Esophagus muscularis mucosa (tissue), 4 donors: ENCODE data around the gene GTF2IRD1. TPM values are rescaled to one million over a fixed set of nuclear protein-coding genes. Genes with fewer than 3 reads are reported as not detected.
"Not testable (repeated sequence)": the region's sequence is repeated elsewhere in the genome, so short reads cannot be mapped to it uniquely, and the experiment has no call there.

Experiments
- DNase-seq: peaks from one replicate; pipeline ENCODE4 v3.0.0-alpha.2; 2017; ENCODE audit errors: extremely low spot score
- H3K27ac ChIP-seq, 4 donors: fragments of 200-600 bp; sonication (generic); replicated peaks in 1 of 4; 1 replicate in 3 of 4; 2 replicates in 1 of 4; pipeline ENCODE4 v1.5.1; 2016 to 2019; ENCODE audit warnings: mild to moderate bottlenecking in 1 of 4
- H3K27me3 ChIP-seq, 4 donors: fragments of 200-600 bp; sonication (generic); one replicate each; pipeline versions ENCODE4 v1.5.1 to v1.6.0; 2016 to 2019
- H3K36me3 ChIP-seq, 4 donors: fragments of 200-600 bp; sonication (generic); one replicate each; pipeline ENCODE4 v1.5.1; 2016 to 2019
- H3K4me1 ChIP-seq, 4 donors: fragments of 200-600 bp; sonication (generic); one replicate each; pipeline ENCODE4 v1.5.1; 2016 to 2019
- H3K4me3 ChIP-seq, 4 donors: fragments of 200-600 bp; sonication (generic); 1 replicate in 2 of 4; 2 replicates in 2 of 4; pipeline ENCODE4 v1.5.1; 2016 to 2019; ENCODE audit warnings: mild to moderate bottlenecking in 4 of 4, moderate library complexity in 1 of 4
- H3K9me3 ChIP-seq, 4 donors: fragments of 200-600 bp; sonication (generic); 1 replicate in 3 of 4; 2 replicates in 1 of 4; pipeline ENCODE4 v1.5.1; 2016 to 2019
- CTCF ChIP-seq, 3 experiments: fragments of 200-600 bp in 2 of 3; fragments of 450-650 bp in 1 of 3; sonication (generic) in 2 of 3; IDR thresholded peaks; one replicate each; pipeline ENCODE4 v1.5.1; 2017 to 2019; ENCODE audit warnings: antibody characterized with exemption in 3 of 3, mild to moderate bottlenecking in 2 of 3, moderate library complexity in 1 of 3
- EP300 ChIP-seq: sonication (generic); formaldehyde crosslinking; IDR thresholded peaks from one replicate; pipeline ENCODE4 v1.6.1; 2017; ENCODE audit warnings: antibody characterized with exemption
- POLR2A ChIP-seq: fragments of 450-650 bp; IDR thresholded peaks from one replicate; pipeline ENCODE4 v1.6.1; 2017; ENCODE audit warnings: antibody characterized with exemption, moderate library complexity, mild to moderate bottlenecking, low read depth
- POLR2AphosphoS5 ChIP-seq, 2 donors: sonication (generic); formaldehyde crosslinking; IDR thresholded peaks; one replicate each; pipeline ENCODE4 v1.6.1; 2017; ENCODE audit warnings: antibody characterized with exemption in 2 of 2
- WGBS: methylation state at CpG from one replicate; pipeline ENCODE4 v1.1.5; 2018; 5-methylcytosine and 5-hydroxymethylcytosine counted together
- intact Hi-C: fragments of 100-400 bp; cut with DNase I; formaldehyde crosslinking; loops from one replicate; pipeline ENCODE4 v1.15.1; 2023
- total RNA-seq, 4 donors: library from RNA; depleted of rRNA; stranded (reverse); fragments of >200 nt; gene quantifications; one replicate each; pipeline versions ENCODE4 v1.1.0 to v1.2.1, GENCODE V29; 2016

Gene GTF2IRD1
- total RNA-seq, 4 donors from 2014 or later: 20.8 to 24.0 (median 22.0) TPM

GRCh38 chr7:74405899-74406512 lies 47.7 kb upstream of the GTF2IRD1 start:
- Histone ChIP-seq H3K4me1 (no peaks in the 10 kb centered on the region), H3K9me3 (no peaks in the 10 kb centered on the region)
- intact Hi-C loops: no loop called here

DNA sequence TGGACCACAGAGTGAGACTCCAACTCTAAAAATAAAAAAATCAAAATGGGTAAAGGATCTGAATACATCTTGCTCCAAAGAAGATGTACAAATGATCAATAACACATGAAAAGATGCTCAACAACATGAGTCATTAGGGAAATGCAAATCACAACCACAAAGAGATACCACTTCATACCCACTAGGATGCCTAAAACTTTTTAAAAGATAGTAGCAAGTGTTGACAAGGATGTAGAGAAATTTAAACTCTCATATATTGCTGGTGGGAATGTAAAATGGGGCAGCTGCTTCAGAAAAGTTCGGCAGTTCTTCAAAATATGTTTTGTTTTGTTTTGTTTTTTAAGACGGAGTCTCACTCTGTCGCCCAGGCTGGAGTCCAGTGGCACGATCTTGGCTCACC lies 45.7 kb upstream of the GTF2IRD1 start:
- DNase-seq: no peak
- peaks cover 13 to 22% (median 18%) of the 10 kb centered on the region in 4 donors for H3K36me3 ChIP-seq
- TF ChIP-seq POLR2AphosphoS5 (IDR thresholded peaks at IDR 0.05): no peak
- no peak for TF ChIP-seq EP300
- no peak for TF ChIP-seq POLR2A
- no peak overlapping the region for H3K27ac ChIP-seq
- H3K4me3 ChIP-seq: no peak overlapping the region
- intact Hi-C loops: no loop called here
- 70% methylated on average over 4 of the region's 4 CpGs for WGBS
- peaks cover 0 to 14% (median 0%) of the 10 kb centered on the region in 4 donors for H3K27me3 ChIP-seq
- H3K4me1 ChIP-seq: no peaks in the 10 kb centered on the region
- H3K9me3 ChIP-seq: no peaks in the 10 kb centered on the region

More at GRCh38 chr7:74405899-74406512, 47.7 kb upstream of the GTF2IRD1 start:
- DNase-seq: no peak
- Histone ChIP-seq H3K27me3 (peaks cover 0 to 8% (median 0%) of the 10 kb centered on the region in 4 donors), H3K36me3 (peaks cover 13 to 36% (median 33%) of the 10 kb centered on the region in 4 donors), H3K4me3 (no peak overlapping the region), H3K27ac (no peak overlapping the region)
- TF ChIP-seq EP300 (no peak), POLR2A (no peak), CTCF (IDR thresholded peaks at IDR 0.05) (no peak), POLR2AphosphoS5 (IDR thresholded peaks at IDR 0.05) (no peak)
- WGBS: 85% methylated on average over 16 of the region's 20 CpGs

DNA sequence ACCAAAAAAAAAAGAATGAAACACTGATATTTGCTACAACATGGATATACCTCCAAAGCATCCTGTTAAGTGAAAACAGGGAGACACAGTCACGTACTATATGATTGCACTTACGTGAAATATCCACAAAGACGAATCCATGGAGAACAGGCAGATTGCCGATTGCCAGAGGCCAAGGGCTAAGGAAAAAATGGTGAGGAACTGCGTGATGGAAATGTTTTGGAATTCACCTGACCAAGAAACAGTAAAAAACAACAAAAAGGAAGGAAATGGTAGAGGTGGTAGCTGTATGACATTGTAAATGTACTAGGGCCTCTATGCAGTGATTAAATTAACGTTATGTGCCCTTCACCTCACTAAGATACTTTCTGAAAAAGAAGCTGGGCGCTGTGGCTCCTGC lies 44.1 kb upstream of the GTF2IRD1 start:
- no peak for TF ChIP-seq POLR2A
- TF ChIP-seq POLR2AphosphoS5 (IDR thresholded peaks at IDR 0.05): no peak
- no peak for TF ChIP-seq EP300
- TF ChIP-seq CTCF (IDR thresholded peaks at IDR 0.05): no peak
- Histone ChIP-seq H3K27me3 (peaks cover 0 to 23% (median 0%) of the 10 kb centered on the region in 4 donors), H3K9me3 (no peaks in the 10 kb centered on the region), H3K4me3 (no peak overlapping the region), H3K4me1 (no peaks in the 10 kb centered on the region), H3K36me3 (peaks cover 4 to 8% (median 4%) of the 10 kb centered on the region in 4 donors), H3K27ac (no peak overlapping the region)
- intact Hi-C loops: no loop called here
- 61% methylated on average over 7 of the region's 7 CpGs for WGBS
- no peak for DNase-seq

DNA sequence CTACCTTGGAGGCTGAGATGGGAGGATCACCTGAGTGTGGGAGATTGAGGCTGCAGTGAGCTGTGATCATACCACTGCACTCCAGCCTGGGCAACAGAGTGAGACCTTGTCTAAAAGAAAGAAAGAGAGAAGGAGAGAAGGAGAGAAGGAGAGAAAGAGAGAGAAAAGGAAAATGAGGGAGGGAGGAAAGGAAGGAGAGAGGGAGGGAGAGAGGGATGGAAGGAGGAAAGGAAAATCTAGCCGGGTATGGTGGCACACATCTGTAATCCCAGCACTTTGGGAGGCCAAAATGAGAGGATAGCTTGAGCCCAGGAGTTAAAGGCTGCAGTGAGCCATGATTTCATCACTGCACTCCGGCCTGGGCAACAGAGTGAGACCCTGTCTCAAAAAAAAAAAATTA lies 42.9 kb upstream of the GTF2IRD1 start:
- DNase-seq: no peak
- 72% methylated on average over 2 of the region's 2 CpGs for WGBS
- intact Hi-C loops: no loop called here
- H3K27me3 ChIP-seq: peaks cover 0 to 23% (median 0%) of the 10 kb centered on the region in 4 donors
- H3K4me1 ChIP-seq: no peaks in the 10 kb centered on the region
- no peak for TF ChIP-seq EP300
- TF ChIP-seq POLR2AphosphoS5 (IDR thresholded peaks at IDR 0.05): no peak
- TF ChIP-seq CTCF (IDR thresholded peaks at IDR 0.05): no peak
- no peak for TF ChIP-seq POLR2A
- no peaks in the 10 kb centered on the region for H3K36me3 ChIP-seq
- no peak overlapping the region for H3K27ac ChIP-seq
- no peaks in the 10 kb centered on the region for H3K9me3 ChIP-seq
- no peak overlapping the region for H3K4me3 ChIP-seq

- intact Hi-C loops: not testable (repeated sequence)
These were observed 42.1 kb upstream of the GTF2IRD1 start for GRCh38 chr7:74411571-74411970.

More at GRCh38 chr7:74411571-74411970, 42.1 kb upstream of the GTF2IRD1 start:
- not testable (repeated sequence) for H3K36me3 ChIP-seq, H3K4me1 ChIP-seq, H3K9me3 ChIP-seq, H3K27ac ChIP-seq, H3K4me3 ChIP-seq, DNase-seq
- WGBS: 70% methylated on average over 5 of the region's 5 CpGs
- H3K27me3 ChIP-seq: peaks cover 0 to 23% (median 0%) of the 10 kb centered on the region in 4 donors
